ENCODE measurements around the gene ICAM3. TPM values are rescaled to one million over a fixed set of nuclear protein-coding genes. Genes with fewer than 3 reads are reported as not detected.

The ICAM3 gene
- total and polyA plus RNA-seq, 3 experiments from 2014 or later, result 83.0 to 244 (median 89.1) TPM

DNA sequence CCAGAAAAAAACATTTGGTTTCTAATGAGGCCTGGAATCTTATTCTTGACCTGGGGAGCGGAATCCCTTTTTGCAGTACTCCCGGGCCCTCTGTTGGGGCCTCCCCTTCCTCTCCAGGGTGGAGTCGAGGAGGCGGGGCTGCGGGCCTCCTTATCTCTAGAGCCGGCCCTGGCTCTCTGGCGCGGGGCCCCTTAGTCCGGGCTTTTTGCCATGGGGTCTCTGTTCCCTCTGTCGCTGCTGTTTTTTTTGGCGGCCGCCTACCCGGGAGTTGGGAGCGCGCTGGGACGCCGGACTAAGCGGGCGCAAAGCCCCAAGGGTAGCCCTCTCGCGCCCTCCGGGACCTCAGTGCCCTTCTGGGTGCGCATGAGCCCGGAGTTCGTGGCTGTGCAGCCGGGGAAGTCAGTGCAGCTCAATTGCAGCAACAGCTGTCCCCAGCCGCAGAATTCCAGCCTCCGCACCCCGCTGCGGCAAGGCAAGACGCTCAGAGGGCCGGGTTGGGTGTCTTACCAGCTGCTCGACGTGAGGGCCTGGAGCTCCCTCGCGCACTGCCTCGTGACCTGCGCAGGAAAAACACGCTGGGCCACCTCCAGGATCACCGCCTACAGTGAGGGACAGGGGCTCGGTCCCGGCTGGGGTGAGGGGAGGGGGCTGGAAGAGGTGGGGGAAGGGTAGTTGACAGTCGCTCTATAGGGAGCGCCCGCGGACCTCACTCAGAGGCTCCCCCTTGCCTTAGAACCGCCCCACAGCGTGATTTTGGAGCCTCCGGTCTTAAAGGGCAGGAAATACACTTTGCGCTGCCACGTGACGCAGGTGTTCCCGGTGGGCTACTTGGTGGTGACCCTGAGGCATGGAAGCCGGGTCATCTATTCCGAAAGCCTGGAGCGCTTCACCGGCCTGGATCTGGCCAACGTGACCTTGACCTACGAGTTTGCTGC lies 52.4 kb downstream of the ICAM3 start, which contains the start of gene ICAM4:
TSS of gene ICAM4 (plus strand) at position 153 of the 935 bp plus-strand sequence. CDS start at position 211, 58 bp downstream.
- ChIA-PET POLR2A (interaction anchor here (7.6 kb wide), 1 partner anchor 17 kb away, joined by 47 read pairs; the partner anchor contains the start of gene ICAM1), CTCF (interaction anchor here (0.5 to 8.0 kb wide), 8 partner anchors 15 to 136 kb away, joined by 3 to 71 read pairs (median 3); partner anchors contain the start of genes ICAM1 and TYK2)
- Mint-ChIP-seq H3K4me1 (peaks cover 52 to 62% (median 58%) of the 10 kb centered on the region in 3 donors), H3K27ac (peak within 1 kb of the TSS in 6 of 8 donors; percentile 43 to 90 (median 60)), H3K27me3 (peaks cover 32 to 40% of the 10 kb centered on the region in 2 donors), H3K36me3 (peaks cover 12 to 35% (median 12%) of the 10 kb centered on the region in 3 donors), H3K4me3 (peak within 1 kb of the TSS; percentile 15 to 79 (median 67)), H3K9me3 (no peaks in the 10 kb centered on the region)
- Histone ChIP-seq H3K9me3 (ENCODE audit: low read length) (no peaks in the 10 kb centered on the region), H3K4me3 (ENCODE audit: low read length) (peak within 1 kb of the TSS; percentile 9), H3K27ac (ENCODE audit: low read depth, low read length) (peak within 1 kb of the TSS; percentile 62), H3K36me3 (ENCODE audit: insufficient read depth, low read length) (peaks cover 10% of the 10 kb centered on the region), H3K27me3 (ENCODE audit: insufficient read depth, low read length, poor library complexity, severe bottlenecking) (peaks cover 32% of the 10 kb centered on the region), H3K4me1 (ENCODE audit: insufficient read depth, low read length) (peaks cover 58% of the 10 kb centered on the region)
- no peak for DNase-seq

- Mint-ChIP-seq H3K27ac (peak overlapping the region in 2 of 8 donors; percentile 43 to 62), H3K4me3 (no peak overlapping the region)
These were observed 54.0 kb downstream of the ICAM3 start for GRCh38 chr19:10285393-10285792.

DNA sequence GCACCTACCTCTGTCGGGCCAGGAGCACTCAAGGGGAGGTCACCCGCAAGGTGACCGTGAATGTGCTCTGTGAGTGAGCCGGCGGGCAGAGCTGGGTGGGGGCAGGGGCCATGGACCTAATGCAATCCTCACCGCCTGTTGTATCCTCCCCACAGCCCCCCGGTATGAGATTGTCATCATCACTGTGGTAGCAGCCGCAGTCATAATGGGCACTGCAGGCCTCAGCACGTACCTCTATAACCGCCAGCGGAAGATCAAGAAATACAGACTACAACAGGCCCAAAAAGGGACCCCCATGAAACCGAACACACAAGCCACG lies 54.5 kb downstream of the ICAM3 start:
- Mint-ChIP-seq H3K27me3 (peaks cover 14 to 21% of the 10 kb centered on the region in 2 donors), H3K36me3 (peaks cover 12 to 41% (median 13%) of the 10 kb centered on the region in 3 donors), H3K27ac (peak overlapping the region in 1 of 8 donors; percentile 62), H3K4me1 (peaks cover 41 to 50% (median 48%) of the 10 kb centered on the region in 3 donors), H3K9me3 (no peaks in the 10 kb centered on the region), H3K4me3 (no peak overlapping the region)
- H3K4me1 ChIP-seq (ENCODE audit: insufficient read depth, low read length), result peaks cover 38% of the 10 kb centered on the region
- ChIA-PET POLR2A (no interaction called here), CTCF (interaction anchor here (0.6 to 1.5 kb wide), 2 partner anchors 14 to 106 kb away, joined by 3 to 6 read pairs; partner anchors contain the start of gene ICAM1)
- H3K36me3 ChIP-seq (ENCODE audit: insufficient read depth, low read length), result peaks cover 10% of the 10 kb centered on the region
- H3K27me3 ChIP-seq (ENCODE audit: insufficient read depth, low read length, poor library complexity, severe bottlenecking), result peaks cover 17% of the 10 kb centered on the region
- no peak overlapping the region for H3K4me3 ChIP-seq (ENCODE audit: low read length)
- no peaks in the 10 kb centered on the region for H3K9me3 ChIP-seq (ENCODE audit: low read length)
- H3K27ac ChIP-seq (ENCODE audit: low read depth, low read length), result no peak overlapping the region
- DNase-seq, result no peak

More at GRCh38 chr19:10285393-10285792, 54.0 kb downstream of the ICAM3 start:
- Histone ChIP-seq H3K36me3 (ENCODE audit: insufficient read depth, low read length) (peaks cover 10% of the 10 kb centered on the region), H3K4me1 (ENCODE audit: insufficient read depth, low read length) (peaks cover 43% of the 10 kb centered on the region), H3K4me3 (ENCODE audit: low read length) (no peak overlapping the region), H3K27me3 (ENCODE audit: insufficient read depth, low read length, poor library complexity, severe bottlenecking) (peaks cover 17% of the 10 kb centered on the region), H3K27ac (ENCODE audit: low read depth, low read length) (no peak overlapping the region), H3K9me3 (ENCODE audit: low read length) (no peaks in the 10 kb centered on the region)
- no peaks in the 10 kb centered on the region for H3K9me3 Mint-ChIP-seq
- peaks cover 41 to 50% (median 48%) of the 10 kb centered on the region in 3 donors for H3K4me1 Mint-ChIP-seq
- H3K27me3 Mint-ChIP-seq, result peaks cover 18 to 26% of the 10 kb centered on the region in 2 donors
- CTCF ChIA-PET, result interaction anchor here (1.5 to 1.7 kb wide), 2 partner anchors 14 to 16 kb away, joined by 5 to 6 read pairs; partner anchors contain the start of gene ICAM1
- no peak for DNase-seq
- H3K36me3 Mint-ChIP-seq, result peaks cover 12 to 39% (median 12%) of the 10 kb centered on the region in 3 donors
- POLR2A ChIA-PET, result interaction anchor here (0.6 to 7.6 kb wide), 3 partner anchors 15 to 105 kb away, joined by 3 to 47 read pairs (median 4); partner anchors contain the start of gene ICAM1

GRCh38 chr19:10284065-10284959 lies 55.1 kb downstream of the ICAM3 start:
- H3K4me3 ChIP-seq (ENCODE audit: low read length), result no peak overlapping the region
- H3K9me3 Mint-ChIP-seq, result no peaks in the 10 kb centered on the region
- H3K27me3 Mint-ChIP-seq, result peaks cover 12 to 19% of the 10 kb centered on the region in 2 donors
- H3K36me3 ChIP-seq (ENCODE audit: insufficient read depth, low read length), result peaks cover 10% of the 10 kb centered on the region
- H3K27ac Mint-ChIP-seq, result no peak overlapping the region
- H3K36me3 Mint-ChIP-seq, result peaks cover 12 to 46% (median 15%) of the 10 kb centered on the region in 3 donors
- no peaks in the 10 kb centered on the region for H3K9me3 ChIP-seq (ENCODE audit: low read length)
- no peak for DNase-seq
- ChIA-PET POLR2A (no interaction called here), CTCF (interaction anchor here (0.6 to 1.2 kb wide), 2 partner anchors 14 to 106 kb away, joined by 3 read pairs; no protein-coding TSS in a partner anchor)
- peaks cover 34% of the 10 kb centered on the region for H3K4me1 ChIP-seq (ENCODE audit: insufficient read depth, low read length)
- H3K27ac ChIP-seq (ENCODE audit: low read depth, low read length), result no peak overlapping the region
- peaks cover 45 to 54% (median 49%) of the 10 kb centered on the region in 3 donors for H3K4me1 Mint-ChIP-seq
- H3K27me3 ChIP-seq (ENCODE audit: insufficient read depth, low read length, poor library complexity, severe bottlenecking), result peaks cover 17% of the 10 kb centered on the region
- H3K4me3 Mint-ChIP-seq, result no peak overlapping the region

Other genes starting within 250 kb of the ICAM3 start
- 1 to 10 TPM; 6.6 to 7.7 TPM for gene ANGPTL6, start 236.9 kb downstream of the ICAM3 start, total RNA-seq
- gene ANGPTL6, start 236.9 kb downstream of the ICAM3 start, polyA plus RNA-seq, result 0.35 TPM
- 100 to 1,000 TPM; 273 to 284 TPM for gene PPAN, start 233.3 kb downstream of the ICAM3 start, total RNA-seq
- 47.4 TPM for gene PPAN, start 233.3 kb downstream of the ICAM3 start, polyA plus RNA-seq
- 10 to 100 TPM; 53.7 to 58.1 TPM for gene P2RY11, start 227.9 kb downstream of the ICAM3 start, total RNA-seq
- gene P2RY11, start 227.9 kb downstream of the ICAM3 start, polyA plus RNA-seq, result 7.4 TPM
- 100 to 1,000 TPM; 336 to 348 TPM for gene EIF3G, start 219.7 kb downstream of the ICAM3 start, total RNA-seq
- gene EIF3G, start 219.7 kb downstream of the ICAM3 start, polyA plus RNA-seq, result 259 TPM
- 100 to 1,000 TPM; 307 to 325 TPM for gene DNMT1, start 144.7 kb downstream of the ICAM3 start, total RNA-seq
- 142 TPM for gene DNMT1, start 144.7 kb downstream of the ICAM3 start, polyA plus RNA-seq
- 10 to 100 TPM; 18.4 to 19.9 TPM for gene S1PR2, start 108.3 kb downstream of the ICAM3 start, total RNA-seq
- gene S1PR2, start 108.3 kb downstream of the ICAM3 start, polyA plus RNA-seq, result 2.2 TPM
- 100 to 1,000 TPM; 149 to 152 TPM for gene MRPL4, start 87.4 kb downstream of the ICAM3 start, total RNA-seq
- 42.8 TPM for gene MRPL4, start 87.4 kb downstream of the ICAM3 start, polyA plus RNA-seq
- gene ICAM1, start 68.5 kb downstream of the ICAM3 start, total RNA-seq, result 10 to 100 TPM; 65.8 to 66.8 TPM
- 13.1 TPM for gene ICAM1, start 68.5 kb downstream of the ICAM3 start, polyA plus RNA-seq
- under 1 TPM; 0.15 to 0.33 TPM for gene ICAM4, start 52.7 kb downstream of the ICAM3 start, total RNA-seq
- 0.95 TPM for gene ICAM4, start 52.7 kb downstream of the ICAM3 start, polyA plus RNA-seq
- 1 to 10 TPM; 1.8 to 2.0 TPM for gene ICAM5, start 49.7 kb downstream of the ICAM3 start, total RNA-seq
- gene ICAM5, start 49.7 kb downstream of the ICAM3 start, polyA plus RNA-seq, result not detected
- 1 to 10 TPM; 5.6 to 7.3 TPM for gene ZGLP1, start 29.8 kb downstream of the ICAM3 start, total RNA-seq
- 0.56 TPM for gene ZGLP1, start 29.8 kb downstream of the ICAM3 start, polyA plus RNA-seq
- gene FDX2, start 23.6 kb downstream of the ICAM3 start, total RNA-seq, result 10 to 100 TPM; 29.6 to 30.0 TPM
- 16.1 TPM for gene FDX2, start 23.6 kb downstream of the ICAM3 start, polyA plus RNA-seq
- gene RAVER1, start 6.1 kb downstream of the ICAM3 start, total RNA-seq, result 10 to 100 TPM; 91.5 to 98.5 TPM
- 24.1 TPM for gene RAVER1, start 6.1 kb downstream of the ICAM3 start, polyA plus RNA-seq
- gene TYK2, start 40.9 kb upstream of the ICAM3 start, total RNA-seq, result 100 to 1,000 TPM; 210 to 212 TPM
- gene TYK2, start 40.9 kb upstream of the ICAM3 start, polyA plus RNA-seq, result 74.4 TPM
- gene CDC37, start 63.9 kb upstream of the ICAM3 start, total RNA-seq, result 100 to 1,000 TPM; 273 to 277 TPM
- 100 TPM for gene CDC37, start 63.9 kb upstream of the ICAM3 start, polyA plus RNA-seq
- 10 to 100 TPM; 21.6 to 22.2 TPM for gene PDE4A, start 80.9 kb upstream of the ICAM3 start, total RNA-seq
- gene PDE4A, start 80.9 kb upstream of the ICAM3 start, polyA plus RNA-seq, result 7.5 TPM
- gene KEAP1, start 163.7 kb upstream of the ICAM3 start, total RNA-seq, result 100 to 1,000 TPM; 101 to 107 TPM
- 58.3 TPM for gene KEAP1, start 163.7 kb upstream of the ICAM3 start, polyA plus RNA-seq
- gene S1PR5, start 177.8 kb upstream of the ICAM3 start, total RNA-seq, result 1 to 10 TPM; 1.5 to 1.8 TPM
- 90.3 TPM for gene S1PR5, start 177.8 kb upstream of the ICAM3 start, polyA plus RNA-seq
- gene ATG4D, start 204.3 kb upstream of the ICAM3 start, total RNA-seq, result 10 to 100 TPM; 44.4 to 45.1 TPM
- gene ATG4D, start 204.3 kb upstream of the ICAM3 start, polyA plus RNA-seq, result 28.9 TPM
- 10 to 100 TPM; 61.6 to 64.5 TPM for gene KRI1, start 226.4 kb upstream of the ICAM3 start, total RNA-seq
- 45.7 TPM for gene KRI1, start 226.4 kb upstream of the ICAM3 start, polyA plus RNA-seq
- gene CDKN2D, start 229.4 kb upstream of the ICAM3 start, total RNA-seq, result 10 to 100 TPM; 22.2 to 23.1 TPM
- 176 TPM for gene CDKN2D, start 229.4 kb upstream of the ICAM3 start, polyA plus RNA-seq
- gene AP1M2, start 247.7 kb upstream of the ICAM3 start, total RNA-seq, result not detected
- gene AP1M2, start 247.7 kb upstream of the ICAM3 start, polyA plus RNA-seq, result not detected